OCI-LY3 (cell line): ENCODE data around the gene CACNG1.

ENCODE experiments used
- H2AFZ ChIP-seq: fragments of 200-600, 300-600 bp; shearing (Covaris generic); 2 replicates; pipeline ENCODE4 v1.6.0; 2014; ENCODE audit warnings: antibody characterized with exemption, low read depth, low read length
- H3K27ac ChIP-seq: fragments of 200-600, 300-600 bp; sonication (generic); 2 replicates; pipeline ENCODE4 v1.5.1; 2014; ENCODE audit warnings: mild to moderate bottlenecking, low read length, moderate library complexity, mixed read lengths
- H3K27me3 ChIP-seq: fragments of 200-600, 300-600 bp; sonication (generic); 2 replicates; pipeline ENCODE4 v1.6.1; 2014; ENCODE audit warnings: low read depth, low read length, mixed read lengths
- H3K36me3 ChIP-seq: fragments of 200-600, 300-600 bp; sonication (generic); replicated peaks from 2 replicates; pipeline ENCODE3; 2014; ENCODE audit warnings: low read depth, low read length, mixed read lengths
- H3K4me1 ChIP-seq: fragments of 300-600, 200-600 bp; sonication (generic); 2 replicates; pipeline ENCODE4 v1.6.1; 2014; ENCODE audit warnings: low read length, mixed read lengths
- H3K4me2 ChIP-seq: fragments of 200-600, 300-600 bp; sonication (generic); 2 replicates; pipeline ENCODE4 v1.6.1; 2014; ENCODE audit warnings: low read length, mixed read lengths
- H3K4me3 ChIP-seq: fragments of 300-600, 200-600 bp; sonication (generic); 2 replicates; pipeline ENCODE4 v1.5.1; 2014; ENCODE audit warnings: antibody characterized with exemption, mild to moderate bottlenecking, low read length, moderate library complexity
- H3K79me2 ChIP-seq: fragments of 300-600, 200-600 bp; shearing (Covaris generic); 2 replicates; pipeline ENCODE4 v1.6.1; 2014; ENCODE audit warnings: mild to moderate bottlenecking, low read length, mixed read lengths
- H3K9ac ChIP-seq: fragments of 300-600, 200-600 bp; shearing (Covaris generic); 2 replicates; pipeline ENCODE4 v1.6.0; 2014; ENCODE audit warnings: mild to moderate bottlenecking, low read length, moderate library complexity
- H3K9me3 ChIP-seq: fragments of 200-600, 300-600 bp; shearing (Covaris generic); 2 replicates; pipeline ENCODE4 v1.6.1; 2014; ENCODE audit warnings: low read length, mixed read lengths; ENCODE audit not compliant: insufficient read depth
- H4K20me1 ChIP-seq: fragments of 200-600, 300-600 bp; sonication (generic); 2 replicates; pipeline ENCODE4 v1.6.1; 2016; ENCODE audit warnings: low read length, mixed read lengths; ENCODE audit not compliant: insufficient read depth
- CTCF ChIP-seq: fragments of 200-600, 300-600 bp; sonication (generic); IDR thresholded peaks from 2 replicates; pipeline ENCODE4 v1.5.1; 2014; ENCODE audit warnings: antibody characterized with exemption, low read length, low read depth
- EZH2phosphoT487 ChIP-seq: fragments of 200-600 bp; shearing (Covaris generic); IDR thresholded peaks from 2 replicates; pipeline ENCODE4 v1.6.1; 2018; ENCODE audit warnings: antibody characterized with exemption, mixed run types, low read depth

Gene CACNG1, protein sequence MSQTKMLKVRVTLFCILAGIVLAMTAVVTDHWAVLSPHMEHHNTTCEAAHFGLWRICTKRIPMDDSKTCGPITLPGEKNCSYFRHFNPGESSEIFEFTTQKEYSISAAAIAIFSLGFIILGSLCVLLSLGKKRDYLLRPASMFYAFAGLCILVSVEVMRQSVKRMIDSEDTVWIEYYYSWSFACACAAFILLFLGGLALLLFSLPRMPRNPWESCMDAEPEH

DNA sequence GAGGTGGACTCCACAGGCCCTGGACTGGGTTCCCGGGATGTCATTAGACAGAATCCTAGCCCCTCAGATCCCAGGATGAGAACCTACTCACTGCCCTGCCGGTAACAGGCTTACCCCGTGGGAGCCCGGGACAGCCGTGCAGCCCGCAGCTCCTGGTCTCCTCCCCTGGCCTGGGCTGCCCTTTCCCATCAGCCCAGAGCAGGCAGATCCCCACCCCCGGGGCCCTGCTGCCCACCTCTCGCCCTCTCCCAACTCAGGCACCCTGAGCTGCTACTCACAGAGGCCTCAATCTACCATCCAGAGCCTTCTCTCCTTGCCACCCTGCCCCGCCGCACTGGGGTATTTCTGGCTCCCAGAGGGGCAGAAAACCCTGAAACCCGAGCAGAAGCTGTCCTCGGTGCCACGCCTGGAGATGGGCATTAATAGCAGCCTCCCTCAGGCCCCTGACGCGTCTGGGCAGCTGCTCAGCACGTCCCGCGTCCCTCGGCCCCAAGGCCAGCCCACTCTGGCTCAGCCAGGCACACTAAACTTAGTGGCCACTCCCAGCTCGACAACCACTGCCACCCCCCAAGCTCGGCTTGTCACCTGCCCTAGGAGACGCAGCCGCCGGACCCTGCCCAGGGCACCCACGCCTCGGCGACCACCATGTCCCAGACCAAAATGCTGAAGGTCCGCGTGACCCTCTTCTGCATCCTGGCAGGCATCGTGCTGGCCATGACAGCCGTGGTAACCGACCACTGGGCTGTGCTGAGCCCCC, at the start of gene CACNG1:
Gene CACNG1, plus strand, starts transcription at position 539 of the 757 bp plus-strand sequence. Its CDS starts 107 bp downstream, at position 646.
- no peak within 1 kb of the TSS for H2AFZ ChIP-seq
- no peak within 1 kb of the TSS for H3K27ac ChIP-seq
- no peaks in the 10 kb centered on the region for H3K27me3 ChIP-seq
- H3K4me2 ChIP-seq = no peak within 1 kb of the TSS
- H3K4me1 ChIP-seq = peaks cover 13% of the 10 kb centered on the region
- no peak within 1 kb of the TSS for H3K4me3 ChIP-seq
- H3K79me2 ChIP-seq = no peaks in the 10 kb centered on the region
- no peak within 1 kb of the TSS for H3K9ac ChIP-seq
- H3K9me3 ChIP-seq = peaks cover 12% of the 10 kb centered on the region; the same call in 1 of the 2 replicates
- TF ChIP-seq EZH2phosphoT487 (no peak), CTCF (no peak)
- H3K36me3 ChIP-seq = no peaks in the 10 kb centered on the region
- H4K20me1 ChIP-seq = no peaks in the 10 kb centered on the region

DNA sequence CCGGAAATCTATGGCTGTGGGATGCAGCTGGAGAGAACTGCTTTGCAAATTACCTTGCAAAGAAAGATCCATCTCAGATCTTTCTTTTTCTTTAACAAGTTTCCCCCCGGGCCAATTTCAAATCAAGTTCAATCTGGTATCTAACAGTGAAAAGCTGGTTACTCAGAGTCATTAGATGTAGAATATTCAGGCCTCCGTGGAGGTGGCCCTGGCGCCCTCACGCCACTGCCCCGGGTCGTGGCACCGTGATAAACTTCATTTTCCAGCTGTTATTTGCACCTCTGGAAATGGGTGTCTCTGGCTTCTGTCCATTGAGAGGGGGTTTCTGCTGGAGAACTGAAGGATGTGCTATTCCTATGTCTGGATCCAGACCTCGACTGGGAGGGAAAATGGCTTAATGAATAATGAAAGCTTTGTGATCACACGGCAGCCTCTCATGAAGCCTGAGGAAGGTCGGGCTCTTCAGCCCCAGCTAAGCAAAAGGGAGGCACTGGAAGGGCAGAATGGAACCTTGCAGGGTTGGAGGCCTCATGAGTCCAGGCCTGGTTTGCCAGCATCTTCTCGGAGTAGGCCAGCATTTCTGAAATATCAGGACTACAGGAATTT, 49.3 kb upstream of the CACNG1 start:
- H3K27ac ChIP-seq = no peak overlapping the region
- no peaks in the 10 kb centered on the region for H3K4me1 ChIP-seq
- no peaks in the 10 kb centered on the region for H4K20me1 ChIP-seq
- H2AFZ ChIP-seq = no peak overlapping the region
- H3K9me3 ChIP-seq = no peaks in the 10 kb centered on the region
- H3K79me2 ChIP-seq = no peaks in the 10 kb centered on the region
- no peak for TF ChIP-seq CTCF
- TF ChIP-seq EZH2phosphoT487 = no peak
- no peak overlapping the region for H3K9ac ChIP-seq
- H3K4me2 ChIP-seq = no peak overlapping the region
- H3K36me3 ChIP-seq = no peaks in the 10 kb centered on the region
- no peak overlapping the region for H3K4me3 ChIP-seq
- peaks cover 1% of the 10 kb centered on the region for H3K27me3 ChIP-seq

GRCh38 chr17:66995944-66996343, 48.4 kb upstream of the CACNG1 start:
- Histone ChIP-seq H3K36me3 (no peaks in the 10 kb centered on the region), H2AFZ (no peak overlapping the region), H3K27me3 (no peaks in the 10 kb centered on the region), H3K4me1 (no peaks in the 10 kb centered on the region), H3K4me2 (no peak overlapping the region), H4K20me1 (no peaks in the 10 kb centered on the region), H3K79me2 (no peaks in the 10 kb centered on the region), H3K27ac (no peak overlapping the region), H3K4me3 (no peak overlapping the region), H3K9me3 (no peaks in the 10 kb centered on the region), H3K9ac (no peak overlapping the region)
- TF ChIP-seq EZH2phosphoT487 = no peak
- TF ChIP-seq CTCF = no peak

GRCh38 chr17:66996926-66997325, 47.4 kb upstream of the CACNG1 start:
- Histone ChIP-seq H2AFZ (no peak overlapping the region), H3K9ac (no peak overlapping the region), H3K4me3 (no peak overlapping the region), H3K27ac (no peak overlapping the region), H4K20me1 (no peaks in the 10 kb centered on the region), H3K4me2 (no peak overlapping the region), H3K79me2 (no peaks in the 10 kb centered on the region), H3K4me1 (no peaks in the 10 kb centered on the region), H3K36me3 (no peaks in the 10 kb centered on the region), H3K27me3 (no peaks in the 10 kb centered on the region), H3K9me3 (no peaks in the 10 kb centered on the region)
- no peak for TF ChIP-seq EZH2phosphoT487
- no peak for TF ChIP-seq CTCF
